ENCODE results near the gene TRPM6. TPM values are rescaled to one million over a fixed set of nuclear protein-coding genes. Genes with fewer than 3 reads are reported as not detected.

TRPM6 gene
- total RNA-seq, result 9.1 TPM

DNA sequence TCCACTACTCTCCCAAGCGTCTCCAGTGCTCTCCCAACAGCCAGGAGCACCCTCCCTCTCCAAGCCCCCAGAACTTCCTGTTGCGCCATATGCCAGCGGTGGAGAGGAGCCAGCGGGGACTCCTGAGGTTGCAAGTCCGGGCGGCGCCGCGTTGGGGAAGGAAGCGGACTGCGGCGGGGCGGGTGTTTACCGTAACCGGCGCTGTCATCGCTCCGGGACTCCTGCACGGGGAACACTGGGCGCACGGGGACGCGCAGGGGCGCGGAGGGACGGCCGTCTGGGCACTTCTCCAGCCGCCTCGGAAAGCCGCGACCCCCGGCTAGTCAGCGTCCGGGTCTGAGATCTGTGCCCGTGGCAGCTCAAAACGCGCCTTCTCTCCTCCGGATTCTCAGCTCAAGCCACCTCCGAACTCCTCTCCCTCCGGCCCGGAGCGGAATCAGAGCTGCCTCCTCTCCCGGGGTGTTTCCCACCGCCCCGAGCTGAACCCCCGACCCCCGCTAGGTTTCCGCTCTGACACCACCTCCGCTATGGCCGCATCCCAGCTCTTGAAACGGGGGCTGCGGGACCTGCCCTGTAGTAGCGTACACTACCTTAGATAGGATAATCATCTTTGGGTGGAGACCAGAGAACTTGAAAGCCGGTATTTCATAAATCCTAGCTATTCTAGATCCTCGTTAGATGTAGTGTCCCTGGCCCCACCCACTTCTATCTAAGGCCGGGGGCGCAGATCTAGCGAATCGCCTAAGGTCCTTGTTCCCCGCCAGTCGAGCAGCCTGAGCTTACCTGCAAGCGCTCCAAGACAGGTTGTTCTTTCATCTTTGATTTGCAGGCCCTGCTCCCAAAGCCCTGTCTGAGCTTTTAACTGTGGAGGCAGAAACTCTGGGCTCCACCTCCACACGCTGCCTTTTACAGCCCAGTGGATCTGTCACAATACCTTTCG lies at the start of gene TRPM6:
TRPM6 (minus strand) TSS at position 881 of the 940 bp plus-strand sequence; CDS start at position 816, 65 bp downstream.
- no peaks in the 10 kb centered on the region for H3K9me3 ChIP-seq
- intact Hi-C loops (cut with DNase I), result no loop called here
- H3K27ac ChIP-seq, result peak within 1 kb of the TSS; percentile 31
- TF ChIP-seq POLR2AphosphoS5 (IDR thresholded peaks at IDR 0.05; ENCODE audit: insufficient read depth in 1 of 2, low read depth in 1 of 2) (peak in 1 of 2 donors; percentile 74), POLR2A (IDR thresholded peaks at IDR 0.05) (no peak)
- no peaks in the 10 kb centered on the region for H3K36me3 ChIP-seq
- no peaks in the 10 kb centered on the region for H3K27me3 ChIP-seq
- peak in 1 of 2 donors; percentile 88 for DNase-seq (ENCODE audit: extremely low spot score in 2 of 2)
- H3K4me1 ChIP-seq, result peaks cover 11% of the 10 kb centered on the region
- H3K4me3 ChIP-seq, result peak within 1 kb of the TSS; percentile 54 to 56

DNA sequence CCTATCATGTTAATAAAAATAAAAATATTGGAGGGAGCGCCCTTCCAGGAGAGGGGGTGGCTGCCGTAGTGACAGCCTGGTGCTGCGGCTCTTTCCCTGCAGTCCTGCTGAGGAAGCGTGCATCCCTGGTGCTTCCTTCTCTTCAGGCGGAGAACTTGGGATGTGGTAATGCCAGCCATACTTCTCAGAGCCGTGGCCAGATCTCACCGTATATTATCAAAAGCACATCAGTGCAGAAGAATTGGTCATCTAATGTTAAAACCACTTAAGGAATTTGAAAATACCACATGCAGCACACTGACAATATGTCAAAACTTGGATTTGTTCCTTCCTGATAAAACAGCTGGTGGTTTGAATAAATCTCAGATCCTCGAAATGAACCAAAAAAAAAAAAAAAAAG lies 47.3 kb upstream of the TRPM6 start:
- H3K36me3 ChIP-seq, result no peaks in the 10 kb centered on the region
- DNase-seq (ENCODE audit: extremely low spot score in 2 of 2), result no peak
- TF ChIP-seq CTCF (IDR thresholded peaks at IDR 0.05) (no peak), POLR2AphosphoS5 (IDR thresholded peaks at IDR 0.05; ENCODE audit: insufficient read depth in 1 of 2, low read depth in 1 of 2) (no peak), POLR2A (IDR thresholded peaks at IDR 0.05) (no peak)
- H3K9me3 ChIP-seq, result no peaks in the 10 kb centered on the region
- intact Hi-C loops (cut with DNase I), result no loop called here
- H3K4me3 ChIP-seq, result no peak overlapping the region
- no peaks in the 10 kb centered on the region for H3K27me3 ChIP-seq
- H3K4me1 ChIP-seq, result no peaks in the 10 kb centered on the region
- H3K27ac ChIP-seq, result no peak overlapping the region

DNA sequence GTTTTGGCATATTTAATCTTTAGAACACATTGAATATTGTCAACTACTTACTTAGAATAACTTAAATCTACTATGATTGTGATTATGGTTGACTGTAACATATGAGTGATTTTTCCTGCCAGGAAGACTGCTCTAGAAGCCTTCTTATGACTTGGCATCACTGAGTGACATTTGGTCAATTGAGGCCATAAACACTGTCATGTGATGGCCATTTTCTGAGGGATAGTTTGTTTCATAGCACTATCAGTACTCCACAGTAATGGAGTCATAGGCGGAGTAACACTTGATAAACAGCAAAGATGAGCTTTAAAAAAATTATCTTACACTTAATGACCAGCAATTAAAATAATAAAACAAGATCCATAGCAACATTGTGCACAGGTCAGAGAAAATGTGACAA lies 34.0 kb upstream of the TRPM6 start:
- Histone ChIP-seq H3K27ac (no peak overlapping the region), H3K9me3 (no peaks in the 10 kb centered on the region), H3K4me1 (no peaks in the 10 kb centered on the region), H3K36me3 (no peaks in the 10 kb centered on the region), H3K27me3 (no peaks in the 10 kb centered on the region), H3K4me3 (no peak overlapping the region)
- no peak for DNase-seq (ENCODE audit: extremely low spot score in 2 of 2)
- intact Hi-C loops (cut with DNase I), result no loop called here
- TF ChIP-seq POLR2AphosphoS5 (IDR thresholded peaks at IDR 0.05; ENCODE audit: insufficient read depth in 1 of 2, low read depth in 1 of 2) (no peak), POLR2A (IDR thresholded peaks at IDR 0.05) (no peak), CTCF (IDR thresholded peaks at IDR 0.05) (no peak)

- Histone ChIP-seq H3K36me3 (no peaks in the 10 kb centered on the region), H3K9me3 (no peaks in the 10 kb centered on the region), H3K27me3 (no peaks in the 10 kb centered on the region), H3K4me1 (no peaks in the 10 kb centered on the region), H3K4me3 (no peak overlapping the region), H3K27ac (no peak overlapping the region)
- intact Hi-C loops (cut with DNase I), result no loop called here
- TF ChIP-seq CTCF (IDR thresholded peaks at IDR 0.05) (no peak), POLR2AphosphoS5 (IDR thresholded peaks at IDR 0.05; ENCODE audit: insufficient read depth in 1 of 2, low read depth in 1 of 2) (no peak), POLR2A (IDR thresholded peaks at IDR 0.05) (no peak)
- DNase-seq (ENCODE audit: extremely low spot score in 2 of 2), result no peak
Observed at GRCh38 chr9:74920944-74921626, 33.4 kb upstream of the TRPM6 start.

DNA sequence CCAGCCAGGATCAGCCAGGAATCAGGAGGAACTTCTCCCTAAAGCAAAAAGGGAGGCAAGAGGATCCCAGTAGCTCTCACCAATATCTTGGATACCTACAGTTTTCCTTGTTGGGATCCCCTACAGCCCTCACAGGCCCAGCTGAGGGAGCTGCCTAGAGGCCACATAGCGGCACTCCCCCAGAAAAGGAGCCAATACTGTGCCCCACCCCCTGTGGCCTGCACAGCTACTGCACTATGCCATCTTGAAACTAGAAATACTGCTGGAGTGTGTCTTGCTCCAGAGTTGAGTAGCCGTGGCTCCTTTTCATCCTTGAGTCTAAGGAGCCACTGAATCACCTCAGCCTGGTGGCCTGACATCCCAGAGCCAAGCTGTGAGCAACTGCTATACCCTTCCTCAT lies 22.3 kb upstream of the TRPM6 start:
- intact Hi-C loops (cut with DNase I), result no loop called here
- Histone ChIP-seq H3K4me3 (no peak overlapping the region), H3K9me3 (no peaks in the 10 kb centered on the region), H3K36me3 (no peaks in the 10 kb centered on the region), H3K27ac (no peak overlapping the region), H3K4me1 (no peaks in the 10 kb centered on the region), H3K27me3 (no peaks in the 10 kb centered on the region)
- TF ChIP-seq POLR2AphosphoS5 (IDR thresholded peaks at IDR 0.05; ENCODE audit: insufficient read depth in 1 of 2, low read depth in 1 of 2), result no peak
- DNase-seq (ENCODE audit: extremely low spot score in 2 of 2), result no peak

Measured in vagina (tissue), 2 donors.